Transverse colon (tissue), 4 donors: ENCODE results near the gene PCGF1. TPM values are rescaled to one million over a fixed set of nuclear protein-coding genes. Genes with fewer than 3 reads are reported as not detected.

Experiments used
- DNase-seq: peaks from one replicate; pipeline ENCODE4 v3.0.0-alpha.2; 2019
- H3K27ac ChIP-seq, 4 donors: fragments of 200-600 bp; sonication (generic); 2 replicates each; pipeline ENCODE4 v1.5.1; 2016 to 2018; ENCODE audit warnings: inconsistent platforms in 4 of 4
- H3K27me3 ChIP-seq: fragments of 200-600 bp; sonication (generic); 2 replicates; pipeline ENCODE4 v1.5.1; 2017; ENCODE audit warnings: inconsistent platforms
- H3K36me3 ChIP-seq, 4 donors: fragments of 200-600 bp; sonication (generic); 2 replicates each; pipeline ENCODE4 v1.5.1; 2017 to 2019; ENCODE audit warnings: inconsistent platforms in 4 of 4
- H3K4me1 ChIP-seq, 4 donors: fragments of 200-600 bp; sonication (generic); 2 replicates each; pipeline ENCODE4 v1.5.1; 2017 to 2020; ENCODE audit warnings: inconsistent platforms in 4 of 4
- H3K4me3 ChIP-seq, 4 donors: fragments of 200-600 bp; sonication (generic); 1 replicate in 1 of 4; 2 replicates in 3 of 4; pipeline versions ENCODE4 v1.5.1 to v1.6.1; 2017 to 2019; ENCODE audit warnings: inconsistent platforms in 4 of 4
- H3K9me3 ChIP-seq, 2 donors: fragments of 200-600 bp; sonication (generic); 2 replicates each; pipeline ENCODE4 v1.5.1; 2017 to 2019; ENCODE audit warnings: inconsistent platforms in 2 of 2
- EP300 ChIP-seq: sonication (generic); formaldehyde crosslinking; IDR thresholded peaks from one replicate; pipeline ENCODE4 v1.6.1; 2017; ENCODE audit warnings: antibody characterized with exemption, low read depth
- POLR2A ChIP-seq: fragments of 450-650 bp; IDR thresholded peaks from one replicate; pipeline ENCODE4 v1.6.1; 2016; ENCODE audit warnings: antibody characterized with exemption, mild to moderate bottlenecking, moderate library complexity
- POLR2AphosphoS5 ChIP-seq, 3 donors: sonication (generic); formaldehyde crosslinking; IDR thresholded peaks; one replicate each; pipeline ENCODE4 v1.6.1; 2016; ENCODE audit warnings: antibody characterized with exemption in 3 of 3
- WGBS, 2 donors: methylation state at CpG; one replicate each; pipeline ENCODE4 v1.1.5; 2018; ENCODE audit warnings: low coverage in 1 of 2; 5-methylcytosine and 5-hydroxymethylcytosine counted together
- in situ Hi-C, 4 donors: fragments of 200-750 bp; cut with MboI; loops; one replicate each; pipeline versions ENCODE4 v1.15.0 to v1.15.1; 2017; ENCODE audit warnings: low sequenced_read_pairs in 3 of 4, low pct_ligation_motif_present in 1 of 4, low pct_unique_long_range_greater_than_20kb in 1 of 4
- intact Hi-C: fragments of 100-400 bp; cut with DNase I; formaldehyde crosslinking; loops from one replicate; pipeline ENCODE4 v1.15.1; 2023; ENCODE audit warnings: low total_unique reads
- total RNA-seq, 4 donors: library from RNA; depleted of rRNA; stranded (reverse); fragments of >200 nt; gene quantifications; one replicate each; pipeline ENCODE4 v1.1.0, GENCODE V29; 2016
- TF ChIP-seq, protein P1 (sequence below), 5 experiments: fragments of 200-600 bp in 3 of 5; fragments of 450-650 bp in 2 of 5; sonication (generic) in 3 of 5; IDR thresholded peaks; 1 replicate in 2 of 5; 2 replicates in 3 of 5; pipeline ENCODE4 v1.5.1; 2016 to 2017; ENCODE audit warnings: antibody characterized with exemption in 5 of 5, inconsistent platforms in 3 of 5, mild to moderate bottlenecking in 2 of 5, moderate library complexity in 1 of 5

The PCGF1 gene
- total RNA-seq, 4 donors from 2014 or later: 3.7 to 23.9 (median 19.3) TPM

DNA sequence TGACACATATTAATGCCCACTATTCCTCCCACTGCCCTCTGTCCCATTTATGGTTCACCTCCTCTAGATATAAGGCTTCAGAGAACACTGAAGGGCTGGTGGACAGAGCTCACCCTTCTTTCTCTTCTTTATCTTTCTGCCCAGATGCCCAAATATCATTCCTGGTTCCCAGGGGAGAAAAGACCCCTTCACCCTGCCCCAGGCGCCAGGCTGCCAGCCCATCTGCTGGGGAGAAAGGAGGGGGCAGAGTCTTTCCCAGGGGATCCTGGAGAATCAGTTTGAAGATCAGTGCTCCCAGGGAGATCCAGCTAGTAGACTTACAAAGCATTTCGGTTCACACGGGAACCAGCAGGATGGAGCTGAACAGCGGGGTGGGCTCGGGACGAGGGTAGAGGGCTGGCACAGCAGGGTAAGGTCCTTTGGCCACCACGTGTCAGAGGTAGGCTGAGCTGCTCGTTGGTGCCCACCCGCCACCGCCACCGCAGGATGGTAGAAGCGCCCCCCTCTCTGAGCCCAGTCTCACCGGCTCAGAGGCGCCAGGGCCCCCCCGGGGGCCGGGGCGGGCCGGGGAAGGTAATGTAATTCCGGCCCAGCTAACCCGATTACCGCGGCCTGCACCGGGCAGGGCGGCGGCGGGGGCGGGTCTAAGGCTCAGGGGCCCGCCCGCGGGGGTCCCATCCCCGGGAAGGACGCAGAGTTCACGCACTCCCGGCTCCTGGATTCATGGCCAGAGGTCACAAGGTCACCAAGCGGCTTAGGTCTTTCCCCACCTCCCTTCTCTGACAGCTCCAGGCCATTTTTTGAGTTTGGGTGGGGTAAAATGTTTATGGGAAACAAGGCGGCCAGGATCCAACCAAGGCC is 5.5 kb upstream of the PCGF1 start:
- in situ Hi-C loops (no loop called here), intact Hi-C loops (no loop called here)
- H3K4me1 ChIP-seq: peaks cover 8 to 36% (median 31%) of the 10 kb centered on the region in 4 donors
- DNase-seq: no peak
- H3K36me3 ChIP-seq: no peaks in the 10 kb centered on the region
- 19% methylated on average over 11 of the region's 36 CpGs; no CpG with 5 or more reads in 1 of the 2 donors for WGBS, 2 donors
- H3K27me3 ChIP-seq: peaks cover 97% of the 10 kb centered on the region
- no peak overlapping the region for H3K27ac ChIP-seq
- TF ChIP-seq EP300: no peak
- no peak for TF ChIP-seq POLR2AphosphoS5 (IDR thresholded peaks at IDR 0.05)
- TF ChIP-seq POLR2A: no peak
- TF ChIP-seq, protein P1, sequence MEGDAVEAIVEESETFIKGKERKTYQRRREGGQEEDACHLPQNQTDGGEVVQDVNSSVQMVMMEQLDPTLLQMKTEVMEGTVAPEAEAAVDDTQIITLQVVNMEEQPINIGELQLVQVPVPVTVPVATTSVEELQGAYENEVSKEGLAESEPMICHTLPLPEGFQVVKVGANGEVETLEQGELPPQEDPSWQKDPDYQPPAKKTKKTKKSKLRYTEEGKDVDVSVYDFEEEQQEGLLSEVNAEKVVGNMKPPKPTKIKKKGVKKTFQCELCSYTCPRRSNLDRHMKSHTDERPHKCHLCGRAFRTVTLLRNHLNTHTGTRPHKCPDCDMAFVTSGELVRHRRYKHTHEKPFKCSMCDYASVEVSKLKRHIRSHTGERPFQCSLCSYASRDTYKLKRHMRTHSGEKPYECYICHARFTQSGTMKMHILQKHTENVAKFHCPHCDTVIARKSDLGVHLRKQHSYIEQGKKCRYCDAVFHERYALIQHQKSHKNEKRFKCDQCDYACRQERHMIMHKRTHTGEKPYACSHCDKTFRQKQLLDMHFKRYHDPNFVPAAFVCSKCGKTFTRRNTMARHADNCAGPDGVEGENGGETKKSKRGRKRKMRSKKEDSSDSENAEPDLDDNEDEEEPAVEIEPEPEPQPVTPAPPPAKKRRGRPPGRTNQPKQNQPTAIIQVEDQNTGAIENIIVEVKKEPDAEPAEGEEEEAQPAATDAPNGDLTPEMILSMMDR (IDR thresholded peaks at IDR 0.05): no peak
- no peak overlapping the region for H3K4me3 ChIP-seq
- no peaks in the 10 kb centered on the region for H3K9me3 ChIP-seq

DNA sequence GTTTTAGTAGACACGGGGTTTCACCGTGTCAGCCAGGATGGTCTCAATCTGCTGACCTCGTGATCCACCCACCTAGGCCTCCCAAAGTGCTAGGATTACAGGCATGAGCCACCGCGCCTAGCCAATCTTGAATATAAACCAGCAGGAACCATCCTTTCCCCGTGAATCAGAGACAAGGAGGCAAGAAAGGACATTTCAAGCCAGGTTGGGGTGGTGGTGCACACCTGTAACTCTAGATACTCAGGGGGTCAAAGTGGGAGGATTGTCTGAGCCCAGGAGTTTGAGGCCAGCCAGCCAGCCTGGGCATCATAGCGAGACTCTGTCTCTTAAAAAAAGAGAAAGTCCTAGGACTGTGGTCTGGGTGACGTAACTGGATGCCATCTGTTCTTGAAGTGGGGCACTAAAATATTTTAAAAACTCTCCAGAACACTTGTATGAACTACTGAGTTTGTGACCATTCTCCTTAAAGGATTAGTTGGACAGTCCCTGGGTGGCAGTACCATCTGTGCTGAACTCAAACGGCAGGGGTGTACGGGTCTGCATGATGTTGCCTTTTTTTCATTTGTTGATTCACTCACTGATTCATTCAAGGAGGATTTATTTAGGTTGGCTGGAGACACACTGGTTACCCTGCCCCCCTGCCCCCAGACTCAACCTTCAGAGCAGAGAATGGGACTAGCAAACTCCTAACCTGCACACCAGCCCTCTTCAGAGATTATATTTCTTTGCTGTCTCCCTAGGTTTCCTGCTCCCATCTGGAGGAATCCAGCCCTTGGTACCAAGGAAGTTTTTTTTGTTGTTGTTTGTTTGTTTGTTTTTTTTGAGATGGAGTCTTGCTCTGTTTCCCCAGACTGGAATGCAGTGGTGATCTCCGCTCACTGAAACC is 3.9 kb upstream of the PCGF1 start:
- no peak overlapping the region for H3K27ac ChIP-seq
- no peak overlapping the region for H3K4me3 ChIP-seq
- intact Hi-C loops: no loop called here
- H3K27me3 ChIP-seq: peaks cover 81% of the 10 kb centered on the region
- no peak for DNase-seq
- TF ChIP-seq POLR2A (no peak), POLR2AphosphoS5 (IDR thresholded peaks at IDR 0.05) (no peak), EP300 (no peak)
- TF ChIP-seq, protein P1 (IDR thresholded peaks at IDR 0.05): no peak
- peaks cover 12 to 41% (median 35%) of the 10 kb centered on the region in 4 donors for H3K4me1 ChIP-seq
- H3K36me3 ChIP-seq: no peaks in the 10 kb centered on the region
- WGBS, 2 donors: 39 to 54% methylated on average over 3 to 11 of the region's 11 CpGs
- in situ Hi-C loops: no loop called here
- H3K9me3 ChIP-seq: no peaks in the 10 kb centered on the region

DNA sequence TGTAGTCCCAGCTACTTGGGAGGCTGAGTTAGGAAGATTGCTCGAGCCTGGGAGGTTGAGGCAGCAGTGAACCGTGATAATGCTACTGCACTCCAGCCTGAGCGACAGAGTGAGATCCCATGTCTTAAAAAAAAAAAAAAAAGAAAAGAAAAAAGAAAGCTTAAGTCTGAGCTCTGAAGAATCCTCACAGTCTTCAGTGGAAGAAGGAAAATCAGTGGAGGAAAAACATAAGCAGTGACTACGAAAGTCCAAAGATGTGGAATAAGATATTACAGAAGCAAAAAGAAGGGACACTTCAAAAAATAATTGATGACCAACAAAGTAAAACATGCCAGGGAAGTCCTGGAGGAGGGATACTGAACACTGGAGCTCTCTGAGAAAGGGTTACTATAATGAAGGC is 2.8 kb upstream of the PCGF1 start:
- Histone ChIP-seq H3K4me1 (peaks cover 16 to 40% (median 35%) of the 10 kb centered on the region in 4 donors), H3K9me3 (no peaks in the 10 kb centered on the region), H3K4me3 (no peak overlapping the region), H3K36me3 (no peaks in the 10 kb centered on the region), H3K27me3 (peaks cover 70% of the 10 kb centered on the region), H3K27ac (no peak overlapping the region)
- no peak for TF ChIP-seq POLR2A
- no peak for TF ChIP-seq POLR2AphosphoS5 (IDR thresholded peaks at IDR 0.05)
- TF ChIP-seq, protein P1 (IDR thresholded peaks at IDR 0.05): no peak
- no peak for TF ChIP-seq EP300
- DNase-seq: no peak
- in situ Hi-C loops (no loop called here), intact Hi-C loops (no loop called here)
- 87 to 95% methylated on average over 4 of the region's 4 CpGs for WGBS, 2 donors
